Right lobe of liver (tissue), 4 donors: ENCODE measurements around the gene CNIH3.

ENCODE experiments used
- CTCF ChIP-seq, 4 donors: fragments of 200-600 bp in 3 of 4; fragments of 450-650 bp in 1 of 4; IDR thresholded peaks; one replicate each; pipeline versions ENCODE4 v1.5.1 to v1.8.0; 2016 to 2022; ENCODE audit warnings: antibody characterized with exemption in 4 of 4, mild to moderate bottlenecking in 2 of 4
- POLR2A ChIP-seq: fragments of 450-650 bp; IDR thresholded peaks from one replicate; pipeline ENCODE4 v1.6.1; 2017; ENCODE audit warnings: antibody characterized with exemption, mild to moderate bottlenecking
- donor health status: DM: no; HTN: no; CAD: no.
- donor health status: DM: no; HTN: no; CAD: no.
- donor health status: DM: no; HTN: yes; CAD: no.

GRCh38 chr1:224613486-224613885, 2.6 kb upstream of the CNIH3 start:
- TF ChIP-seq CTCF (IDR thresholded peaks at IDR 0.05) (no peak), POLR2A (no peak)
